HUES6 (cell line): Measurements from ENCODE around the gene ANXA9.

Experiments
- H3K27ac ChIP-seq: 2 replicates; pipeline ENCODE4 v1.7.0; 2013; ENCODE audit warnings: low read depth, mild to moderate bottlenecking, low read length, inconsistent platforms
- H3K27me3 ChIP-seq: 2 replicates; pipeline ENCODE4 v1.6.1; 2013; ENCODE audit warnings: low read length; ENCODE audit not compliant: control insufficient read depth, insufficient read depth
- H3K36me3 ChIP-seq: 2 replicates; pipeline ENCODE4 v1.6.1; 2013; ENCODE audit warnings: low read length; ENCODE audit not compliant: control insufficient read depth, insufficient read depth
- H3K4me1 ChIP-seq: 2 replicates; pipeline ENCODE4 v1.6.1; 2013; ENCODE audit warnings: low read length; ENCODE audit not compliant: control insufficient read depth, insufficient read depth
- H3K4me3 ChIP-seq: 2 replicates; pipeline ENCODE4 v1.5.1; 2013; ENCODE audit warnings: low read depth, low read length
- H3K9ac ChIP-seq: one replicate; pipeline ENCODE4 v1.6.1; 2013; ENCODE audit warnings: mild to moderate bottlenecking, low read length
- H3K9me3 ChIP-seq: 2 replicates; pipeline ENCODE4 v1.6.1; 2013; ENCODE audit warnings: low read depth, low read length; ENCODE audit not compliant: control insufficient read depth, insufficient read depth

The ANXA9 gene

GRCh38 chr1:150967936-150968335 lies 14.2 kb upstream of the ANXA9 start:
- Histone ChIP-seq H3K4me3 (no peak overlapping the region), H3K36me3 (peaks cover 61% of the 10 kb centered on the region), H3K4me1 (peaks cover 27% of the 10 kb centered on the region), H3K27ac (no peak overlapping the region), H3K9me3 (no peaks in the 10 kb centered on the region), H3K27me3 (no peaks in the 10 kb centered on the region), H3K9ac (no peak overlapping the region)

- Histone ChIP-seq H3K9me3 (no peaks in the 10 kb centered on the region), H3K27me3 (no peaks in the 10 kb centered on the region), H3K4me1 (peaks cover 33% of the 10 kb centered on the region), H3K27ac (no peak overlapping the region), H3K9ac (no peak overlapping the region), H3K4me3 (no peak overlapping the region), H3K36me3 (peaks cover 55% of the 10 kb centered on the region)
These were observed 13.6 kb upstream of the ANXA9 start for GRCh38 chr1:150968491-150968890.

DNA sequence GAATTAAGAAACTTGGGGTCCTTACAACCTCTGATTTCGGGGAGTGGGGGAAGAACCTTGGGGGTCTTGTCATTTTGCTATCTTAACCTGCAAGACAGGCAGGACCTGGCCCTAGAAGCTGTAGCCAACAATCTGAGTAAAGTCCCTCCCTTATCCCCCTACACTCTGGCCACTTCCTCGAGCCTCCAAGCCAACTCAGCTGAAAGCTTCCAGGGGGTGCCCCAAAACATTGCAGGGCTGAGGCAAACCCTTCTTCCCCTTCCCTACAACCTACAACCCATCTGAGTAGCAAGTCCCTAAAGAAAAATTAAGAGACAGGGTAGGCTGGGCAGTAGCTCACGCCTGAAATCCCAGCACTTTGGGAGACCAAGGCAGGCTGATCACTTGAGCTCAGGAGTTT lies 12.5 kb upstream of the ANXA9 start:
- H3K27ac ChIP-seq, result no peak overlapping the region
- H3K4me3 ChIP-seq, result no peak overlapping the region
- no peaks in the 10 kb centered on the region for H3K27me3 ChIP-seq
- peaks cover 35% of the 10 kb centered on the region for H3K4me1 ChIP-seq
- H3K9ac ChIP-seq, result no peak overlapping the region
- peaks cover 44% of the 10 kb centered on the region for H3K36me3 ChIP-seq
- H3K9me3 ChIP-seq, result no peaks in the 10 kb centered on the region

DNA sequence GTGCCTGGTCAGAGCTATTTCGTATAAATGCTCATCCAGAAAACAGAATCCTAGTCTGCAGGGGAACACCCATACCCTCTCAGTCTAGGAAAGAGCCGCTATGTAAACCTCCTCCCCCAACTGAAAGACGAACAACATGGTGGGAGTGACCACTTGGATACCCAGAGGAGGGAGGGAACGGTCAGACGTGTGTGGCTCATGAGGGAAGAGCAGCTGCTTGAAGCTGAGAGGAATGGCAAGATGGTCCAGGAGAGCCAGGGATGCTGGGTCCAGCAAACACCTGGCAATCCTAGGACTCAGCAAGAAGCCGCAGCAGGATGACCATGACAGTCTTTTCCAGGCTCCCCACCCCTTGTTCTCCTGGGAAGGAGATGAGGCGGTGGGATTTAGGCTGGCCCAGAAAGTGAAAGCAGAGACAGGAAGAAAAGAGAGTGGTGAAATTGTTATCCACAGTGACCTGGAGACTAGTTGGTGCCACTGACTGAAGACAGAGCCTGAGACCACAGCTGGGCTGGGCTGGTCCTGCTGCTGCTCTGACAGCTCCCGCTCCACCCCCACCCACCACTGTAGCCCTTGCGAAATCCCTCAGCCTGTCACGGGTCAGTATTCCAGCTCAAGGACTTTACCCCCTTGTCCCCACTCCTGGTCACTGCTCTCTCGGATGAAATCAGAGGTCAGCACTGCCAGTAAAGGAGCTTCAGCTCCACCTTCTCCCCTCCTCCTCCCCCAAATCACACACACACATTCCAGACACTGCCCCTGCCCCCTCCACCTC lies 11.1 kb upstream of the ANXA9 start:
- Histone ChIP-seq H3K27ac (peak overlapping the region; percentile 6; the same call in 1 of the 2 replicates), H3K4me3 (peak overlapping the region; percentile 88; the same call in 1 of the 2 replicates), H3K36me3 (peaks cover 31% of the 10 kb centered on the region), H3K9ac (peak overlapping the region; percentile 30), H3K9me3 (no peaks in the 10 kb centered on the region), H3K27me3 (no peaks in the 10 kb centered on the region), H3K4me1 (peaks cover 37% of the 10 kb centered on the region)

- H3K27ac ChIP-seq, result peak overlapping the region; percentile 6; the same call in 1 of the 2 replicates
These were observed 10.3 kb upstream of the ANXA9 start for GRCh38 chr1:150971583-150972416.

GRCh38 chr1:150972417-150972940 lies 9.6 kb upstream of the ANXA9 start:
- Histone ChIP-seq H3K4me1 (peaks cover 52% of the 10 kb centered on the region), H3K4me3 (peak overlapping the region; percentile 88), H3K27me3 (no peaks in the 10 kb centered on the region), H3K27ac (peak overlapping the region; percentile 6; the same call in 1 of the 2 replicates), H3K9ac (peak overlapping the region; percentile 41), H3K9me3 (no peaks in the 10 kb centered on the region), H3K36me3 (peaks cover 17% of the 10 kb centered on the region)

More at GRCh38 chr1:150971583-150972416, 10.3 kb upstream of the ANXA9 start:
- Histone ChIP-seq H3K9ac (peak overlapping the region; percentile 41), H3K4me3 (peak overlapping the region; percentile 88), H3K36me3 (peaks cover 23% of the 10 kb centered on the region), H3K4me1 (peaks cover 45% of the 10 kb centered on the region), H3K9me3 (no peaks in the 10 kb centered on the region), H3K27me3 (no peaks in the 10 kb centered on the region)

GRCh38 chr1:150973258-150973835 lies 8.7 kb upstream of the ANXA9 start:
- Histone ChIP-seq H3K36me3 (peaks cover 8% of the 10 kb centered on the region), H3K27ac (peak overlapping the region; percentile 90; the same call in 1 of the 2 replicates), H3K9ac (peak overlapping the region; percentile 87), H3K27me3 (no peaks in the 10 kb centered on the region), H3K4me1 (peaks cover 54% of the 10 kb centered on the region), H3K4me3 (peak overlapping the region; percentile 88), H3K9me3 (no peaks in the 10 kb centered on the region)

DNA sequence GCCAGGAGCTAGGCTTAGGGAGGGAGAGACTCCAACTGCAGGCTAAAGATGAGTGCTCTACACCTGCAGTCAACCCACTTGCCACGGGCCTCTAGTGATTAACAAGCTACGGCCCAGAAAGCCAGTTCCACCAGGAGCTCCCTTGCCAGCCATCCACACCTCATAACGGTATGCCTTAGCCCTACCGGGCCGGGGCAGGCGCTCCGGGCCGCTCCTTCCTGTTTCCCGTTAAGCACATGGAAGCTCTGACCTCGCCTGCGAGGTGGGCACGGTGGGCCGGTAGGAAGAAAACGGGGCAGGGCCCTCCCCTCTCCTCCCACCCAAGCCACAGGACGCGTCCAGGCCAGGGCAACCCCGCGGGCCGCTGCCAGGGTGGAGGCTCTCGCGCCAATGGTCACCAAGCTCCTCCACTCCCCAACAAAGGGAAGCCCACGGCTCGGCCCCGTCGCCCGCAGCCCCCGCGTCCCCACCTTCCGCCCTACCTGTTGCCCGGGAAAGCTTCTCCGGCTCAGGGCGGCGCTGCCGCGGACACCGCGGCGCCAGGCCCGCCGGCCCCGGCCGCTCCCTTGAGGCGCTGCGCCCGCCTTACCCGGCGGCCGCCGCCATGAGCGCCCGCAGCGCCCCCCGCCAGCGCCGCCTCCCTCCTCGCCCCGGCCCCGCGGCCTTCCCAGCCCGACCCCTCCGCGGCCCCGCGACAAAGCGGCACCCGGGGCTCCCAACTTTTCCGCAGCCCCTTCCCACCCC lies 8.1 kb upstream of the ANXA9 start:
- Histone ChIP-seq H3K27me3 (no peaks in the 10 kb centered on the region), H3K27ac (peak overlapping the region; percentile 90), H3K36me3 (peaks cover 1% of the 10 kb centered on the region), H3K9ac (peak overlapping the region; percentile 87), H3K4me3 (peak overlapping the region; percentile 88), H3K4me1 (peaks cover 56% of the 10 kb centered on the region), H3K9me3 (no peaks in the 10 kb centered on the region)

DNA sequence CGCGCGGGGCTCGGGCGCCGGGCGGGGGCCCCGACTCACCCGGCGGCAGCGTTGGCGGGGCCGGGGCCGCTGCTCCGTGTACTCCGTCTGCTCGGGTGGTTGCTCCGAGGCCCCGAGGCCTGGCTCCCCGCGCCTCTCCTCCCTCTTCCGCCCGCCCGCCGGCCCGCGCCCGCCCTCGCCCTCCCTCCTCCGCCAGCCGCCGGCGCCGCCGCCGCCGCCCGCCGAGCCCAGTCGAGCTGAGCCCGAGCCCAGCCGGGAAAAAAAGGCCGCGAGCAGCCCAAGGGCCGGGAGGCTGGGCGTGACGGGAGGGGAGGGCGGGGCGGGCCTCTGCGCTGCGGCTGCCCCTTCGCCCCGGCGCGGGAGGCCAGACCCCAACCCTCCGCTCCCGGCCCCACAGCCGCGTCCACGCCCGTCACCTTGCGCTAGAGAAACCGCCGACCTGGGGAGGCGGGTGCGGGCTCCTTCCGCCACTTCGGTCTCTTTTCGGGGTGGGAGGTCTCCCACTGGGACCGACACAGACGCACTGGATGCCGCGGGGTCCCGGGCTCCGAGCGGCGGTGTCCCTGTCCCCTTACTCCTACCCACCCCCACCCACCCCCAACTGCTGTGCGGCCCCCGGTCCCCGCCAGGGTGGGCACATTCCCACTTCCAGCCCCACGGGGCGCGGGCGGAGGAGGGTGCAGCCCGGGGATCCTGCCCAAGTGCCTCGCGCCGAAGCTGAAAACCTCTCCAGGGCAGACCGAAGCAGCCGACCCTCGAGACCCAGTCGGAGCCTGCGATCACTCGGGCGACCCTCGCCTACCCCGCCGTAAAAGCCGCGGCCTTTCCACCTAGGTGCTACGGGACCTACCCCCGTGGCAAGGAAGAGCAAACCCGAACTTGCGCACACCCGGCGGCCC lies 7.3 kb upstream of the ANXA9 start, which contains the start of gene CERS2:
CERS2 (minus strand) TSS at position 256 of the 899 bp plus-strand sequence. CDS start 5,745 bp downstream, outside the sequence.
- Histone ChIP-seq H3K4me1 (peaks cover 60% of the 10 kb centered on the region), H3K27me3 (no peaks in the 10 kb centered on the region), H3K4me3 (peak within 1 kb of the TSS; percentile 88), H3K9ac (peak within 1 kb of the TSS; percentile 87), H3K36me3 (no peaks in the 10 kb centered on the region), H3K27ac (peak within 1 kb of the TSS; percentile 90), H3K9me3 (no peaks in the 10 kb centered on the region)
